ENCODE data around the gene MAFG.
A peak's percentile ranks its signal among the peaks of the same experiment; 100 is the strongest.

MAFG gene

DNA sequence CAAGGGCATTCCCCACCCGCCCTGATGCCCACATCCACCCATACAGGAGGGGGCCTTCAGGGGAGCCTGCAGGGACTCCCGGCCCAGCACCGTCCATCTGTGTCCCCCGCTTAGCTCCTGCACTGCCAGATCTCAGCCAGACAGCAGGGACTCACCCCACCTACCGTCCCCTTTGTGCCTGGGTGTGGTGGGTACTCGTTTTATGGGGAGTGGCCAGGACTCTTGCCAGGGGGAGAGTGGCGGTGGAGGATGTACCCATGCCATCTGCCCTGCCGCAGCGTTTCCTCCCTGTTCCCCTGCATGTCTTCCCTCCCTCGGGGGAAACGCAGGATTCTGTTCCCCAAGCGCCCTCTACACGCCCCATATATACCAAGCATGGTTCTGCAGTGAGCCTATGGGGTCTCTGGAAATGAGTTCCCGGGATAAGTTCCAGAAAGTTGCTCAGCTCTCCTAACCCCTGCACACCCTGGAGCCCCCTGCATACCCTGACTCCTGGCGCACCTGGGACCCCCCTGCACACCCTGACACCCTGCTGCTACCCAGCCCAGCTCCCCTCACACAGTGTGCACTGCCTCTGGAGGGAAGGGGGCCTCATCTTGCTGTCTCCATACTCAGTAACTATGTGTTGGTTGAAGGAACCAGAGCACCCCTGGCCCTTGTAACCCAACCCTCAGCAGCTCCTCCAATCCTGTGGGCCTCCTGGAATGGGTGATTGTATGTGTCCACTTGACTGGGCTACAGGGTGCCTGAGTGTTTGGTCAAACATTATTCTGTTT is 4.2 kb upstream of the MAFG start:
- no peak for TF ChIP-seq ZFX (IDR thresholded peaks at IDR 0.05; ENCODE audit: borderline replicate concordance)
- TF ChIP-seq, protein P1, sequence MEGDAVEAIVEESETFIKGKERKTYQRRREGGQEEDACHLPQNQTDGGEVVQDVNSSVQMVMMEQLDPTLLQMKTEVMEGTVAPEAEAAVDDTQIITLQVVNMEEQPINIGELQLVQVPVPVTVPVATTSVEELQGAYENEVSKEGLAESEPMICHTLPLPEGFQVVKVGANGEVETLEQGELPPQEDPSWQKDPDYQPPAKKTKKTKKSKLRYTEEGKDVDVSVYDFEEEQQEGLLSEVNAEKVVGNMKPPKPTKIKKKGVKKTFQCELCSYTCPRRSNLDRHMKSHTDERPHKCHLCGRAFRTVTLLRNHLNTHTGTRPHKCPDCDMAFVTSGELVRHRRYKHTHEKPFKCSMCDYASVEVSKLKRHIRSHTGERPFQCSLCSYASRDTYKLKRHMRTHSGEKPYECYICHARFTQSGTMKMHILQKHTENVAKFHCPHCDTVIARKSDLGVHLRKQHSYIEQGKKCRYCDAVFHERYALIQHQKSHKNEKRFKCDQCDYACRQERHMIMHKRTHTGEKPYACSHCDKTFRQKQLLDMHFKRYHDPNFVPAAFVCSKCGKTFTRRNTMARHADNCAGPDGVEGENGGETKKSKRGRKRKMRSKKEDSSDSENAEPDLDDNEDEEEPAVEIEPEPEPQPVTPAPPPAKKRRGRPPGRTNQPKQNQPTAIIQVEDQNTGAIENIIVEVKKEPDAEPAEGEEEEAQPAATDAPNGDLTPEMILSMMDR (IDR thresholded peaks at IDR 0.05) = no peak
- 0 out of 2 replicates have a peak overlapping the region, but pooled peaks have one; percentile 7 for H3K27ac ChIP-seq

DNA sequence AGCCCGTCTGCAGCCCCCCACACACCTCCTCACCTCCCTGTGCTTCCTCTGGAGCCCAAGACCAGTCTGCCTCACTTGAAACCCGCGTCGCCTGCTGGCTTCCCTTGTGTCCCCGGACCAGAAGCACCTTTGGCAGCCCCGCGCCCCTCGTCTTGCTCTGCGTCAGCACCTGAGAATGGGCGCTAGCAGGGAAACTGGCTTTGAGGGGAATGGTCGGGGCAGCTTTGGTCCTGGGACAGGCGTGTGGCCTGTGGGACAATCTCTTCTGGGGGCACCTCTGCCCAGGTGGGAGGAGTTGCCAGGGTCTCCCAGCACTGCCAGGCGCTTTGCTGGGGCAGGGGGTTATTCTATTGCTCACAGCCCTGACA is 3.6 kb upstream of the MAFG start:
- TF ChIP-seq, protein P1 (IDR thresholded peaks at IDR 0.05) = no peak
- no peak for TF ChIP-seq ZFX (IDR thresholded peaks at IDR 0.05; ENCODE audit: borderline replicate concordance)
- no peak overlapping the region for H3K27ac ChIP-seq

DNA sequence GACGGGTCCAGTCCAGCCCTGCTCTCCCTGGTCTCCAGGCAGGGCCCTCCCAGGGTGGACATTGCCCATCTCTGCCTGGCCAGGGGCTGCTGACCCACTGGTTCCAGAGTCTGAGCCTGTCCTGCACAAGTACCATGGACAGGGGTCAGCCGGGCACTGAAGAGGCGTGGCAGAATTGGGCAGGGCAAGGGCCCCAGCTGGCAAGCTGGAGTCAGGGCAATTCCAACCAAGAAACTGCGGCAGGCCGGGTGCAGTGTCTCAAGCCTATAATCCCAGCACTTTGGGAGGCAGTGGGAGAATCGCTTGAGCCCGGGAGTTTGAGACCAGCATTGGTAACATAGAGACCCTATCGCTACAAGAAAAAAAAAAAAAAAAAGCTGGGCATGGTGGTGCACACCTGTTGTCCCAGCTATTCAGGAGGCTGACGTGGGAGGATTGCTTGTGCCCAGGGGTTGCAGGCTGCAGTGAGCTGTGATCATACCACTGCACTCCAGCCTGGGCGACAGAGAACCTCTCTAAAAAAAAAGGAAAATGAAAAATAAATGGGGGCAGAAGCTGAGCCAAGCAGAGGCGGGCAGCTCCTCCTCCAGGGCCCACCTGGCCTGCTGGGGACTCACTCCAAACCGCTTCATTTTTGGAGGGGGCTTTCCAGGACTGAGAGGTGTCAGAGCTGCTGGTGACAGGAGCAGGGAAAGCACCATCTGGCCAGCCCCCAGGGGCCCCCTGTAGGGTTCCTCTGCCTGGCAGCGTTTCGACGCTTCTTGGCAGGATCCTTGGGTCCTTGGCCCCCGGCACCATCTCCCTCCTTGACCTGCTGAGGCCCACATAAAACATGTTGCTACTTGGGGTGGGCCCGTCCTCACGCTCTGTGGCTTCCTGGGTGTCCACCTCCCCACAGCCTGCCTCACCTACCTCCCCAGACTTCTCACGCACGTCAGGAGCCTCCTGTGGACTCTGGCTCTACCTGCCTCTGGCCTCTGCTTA is 2.9 kb upstream of the MAFG start:
- H3K27ac ChIP-seq = no peak overlapping the region
- TF ChIP-seq ZFX (IDR thresholded peaks at IDR 0.05; ENCODE audit: borderline replicate concordance) = no peak
- TF ChIP-seq, protein P1 (IDR thresholded peaks at IDR 0.05) = no peak

GRCh38 chr17:81929253-81930141 is 2.0 kb upstream of the MAFG start:
- peak overlapping the region; percentile 85 for H3K27ac ChIP-seq

GRCh38 chr17:81928544-81929252 is 1.2 kb upstream of the MAFG start:
- peak overlapping the region; percentile 85 for H3K27ac ChIP-seq

More at GRCh38 chr17:81929253-81930141, 2.0 kb upstream of the MAFG start:
- TF ChIP-seq ZFX (IDR thresholded peaks at IDR 0.05; ENCODE audit: borderline replicate concordance) = no peak

DNA sequence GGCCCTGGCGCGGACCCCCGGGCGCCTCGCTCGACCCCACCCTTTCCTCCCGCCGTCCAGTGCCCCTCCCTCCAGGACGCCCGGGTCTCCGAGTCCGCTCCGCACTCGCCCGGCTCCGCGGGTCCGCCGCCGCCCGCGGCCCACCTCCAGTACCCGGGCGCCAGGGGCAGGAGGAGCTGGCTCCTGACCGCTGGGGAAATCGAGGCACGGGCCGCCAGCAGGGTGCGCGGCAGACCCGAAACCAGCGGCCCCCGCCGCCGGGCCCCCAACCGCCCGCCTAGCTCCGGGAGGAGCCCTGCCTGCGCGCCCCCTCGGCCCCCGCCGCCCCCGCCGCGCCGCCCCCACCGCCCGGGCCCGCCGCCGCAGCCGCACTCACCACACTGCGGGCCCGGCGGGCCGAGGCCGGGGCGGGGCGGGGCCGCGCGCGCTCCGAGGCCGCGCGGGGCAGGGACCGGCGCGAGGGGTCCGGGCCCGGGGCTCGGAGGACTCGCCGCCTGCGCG is 333 bp downstream of the MAFG start:
- peak overlapping the region; percentile 85 for H3K27ac ChIP-seq
- no peak for TF ChIP-seq ZFX (IDR thresholded peaks at IDR 0.05; ENCODE audit: borderline replicate concordance)
- TF ChIP-seq, protein P1 (IDR thresholded peaks at IDR 0.05) = no peak

More at GRCh38 chr17:81928544-81929252, 1.2 kb upstream of the MAFG start:
- TF ChIP-seq, protein P1 (IDR thresholded peaks at IDR 0.05) = no peak
- no peak for TF ChIP-seq ZFX (IDR thresholded peaks at IDR 0.05; ENCODE audit: borderline replicate concordance)
